ENCODE results near the gene CD3E.

- no peak for TF ChIP-seq REST (IDR thresholded peaks at IDR 0.05)
- no peak for TF ChIP-seq CTCF (IDR thresholded peaks at IDR 0.05; ENCODE audit: low read depth, low read length, missing input control)
- peak; percentile 97 for TF ChIP-seq MAX (IDR thresholded peaks at IDR 0.05)
Observed at GRCh38 chr11:118359295-118359958, 54.9 kb downstream of the CD3E start, which contains the start of gene UBE4A.

All from liver (tissue), 2 donors.